Stimulated activated CD8-positive, alpha-beta memory T cell treated with anti-CD3 and anti-CD28 coated beads, Interleukin-15, amount 100 ng/mL, for 1 hour (primary cell): ENCODE measurements around the gene ZNF800.
A peak's percentile ranks its signal among the peaks of the same experiment; 100 is the strongest.
"Not testable (repeated sequence)": the region's sequence is repeated elsewhere in the genome, so short reads cannot be mapped to it uniquely, and the experiment has no call there.

Source experiments
- DNase-seq: peaks from one replicate; pipeline ENCODE4 v3.0.0-alpha.2; 2020; ENCODE audit warnings: low read depth

Gene ZNF800, protein sequence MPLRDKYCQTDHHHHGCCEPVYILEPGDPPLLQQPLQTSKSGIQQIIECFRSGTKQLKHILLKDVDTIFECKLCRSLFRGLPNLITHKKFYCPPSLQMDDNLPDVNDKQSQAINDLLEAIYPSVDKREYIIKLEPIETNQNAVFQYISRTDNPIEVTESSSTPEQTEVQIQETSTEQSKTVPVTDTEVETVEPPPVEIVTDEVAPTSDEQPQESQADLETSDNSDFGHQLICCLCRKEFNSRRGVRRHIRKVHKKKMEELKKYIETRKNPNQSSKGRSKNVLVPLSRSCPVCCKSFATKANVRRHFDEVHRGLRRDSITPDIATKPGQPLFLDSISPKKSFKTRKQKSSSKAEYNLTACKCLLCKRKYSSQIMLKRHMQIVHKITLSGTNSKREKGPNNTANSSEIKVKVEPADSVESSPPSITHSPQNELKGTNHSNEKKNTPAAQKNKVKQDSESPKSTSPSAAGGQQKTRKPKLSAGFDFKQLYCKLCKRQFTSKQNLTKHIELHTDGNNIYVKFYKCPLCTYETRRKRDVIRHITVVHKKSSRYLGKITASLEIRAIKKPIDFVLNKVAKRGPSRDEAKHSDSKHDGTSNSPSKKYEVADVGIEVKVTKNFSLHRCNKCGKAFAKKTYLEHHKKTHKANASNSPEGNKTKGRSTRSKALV

DNA sequence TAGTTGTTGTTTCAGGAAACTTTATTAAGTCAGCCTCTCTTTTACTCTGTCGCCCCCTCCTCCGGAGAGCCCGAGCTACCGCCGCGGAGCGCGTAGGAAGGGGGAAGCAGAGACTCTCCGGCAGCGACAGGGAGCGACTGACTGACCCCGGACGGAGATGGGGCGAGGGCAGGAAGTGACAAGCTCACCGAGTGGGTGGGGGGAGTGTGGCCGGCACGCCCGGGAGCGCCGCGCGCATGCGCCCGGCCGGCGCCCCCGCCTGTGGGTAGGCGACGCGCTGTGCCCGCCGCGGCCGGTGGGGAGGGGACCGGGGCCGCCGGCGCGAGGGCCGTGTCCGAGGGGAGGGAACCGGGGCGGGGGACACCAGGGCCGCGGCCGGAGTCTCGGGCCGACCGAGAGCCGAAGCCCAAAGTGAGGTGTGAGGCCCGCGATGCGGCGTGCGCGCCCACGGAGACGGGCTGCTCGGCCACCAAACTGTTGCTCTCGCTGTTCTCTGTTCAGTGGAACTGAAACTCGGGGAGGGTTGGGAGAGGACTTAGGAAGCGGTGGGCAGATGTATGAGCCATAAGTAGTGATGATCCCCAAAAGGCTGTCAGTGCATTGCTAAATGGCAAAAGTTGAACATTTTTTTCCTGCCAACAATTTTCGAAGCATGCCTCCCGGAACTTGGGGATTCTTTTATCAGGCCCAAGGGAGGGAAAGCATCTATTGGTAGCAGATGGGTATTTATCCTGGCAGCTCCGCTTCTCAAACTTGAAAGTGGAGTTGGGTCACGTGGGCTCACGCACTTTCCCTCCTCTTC lies at the start of gene ZNF800:
ZNF800 (minus strand) TSS at position 143 of the 802 bp plus-strand sequence. CDS start 1,151 bp downstream, outside the sequence.
- DNase-seq, result peak; percentile 66

DNA sequence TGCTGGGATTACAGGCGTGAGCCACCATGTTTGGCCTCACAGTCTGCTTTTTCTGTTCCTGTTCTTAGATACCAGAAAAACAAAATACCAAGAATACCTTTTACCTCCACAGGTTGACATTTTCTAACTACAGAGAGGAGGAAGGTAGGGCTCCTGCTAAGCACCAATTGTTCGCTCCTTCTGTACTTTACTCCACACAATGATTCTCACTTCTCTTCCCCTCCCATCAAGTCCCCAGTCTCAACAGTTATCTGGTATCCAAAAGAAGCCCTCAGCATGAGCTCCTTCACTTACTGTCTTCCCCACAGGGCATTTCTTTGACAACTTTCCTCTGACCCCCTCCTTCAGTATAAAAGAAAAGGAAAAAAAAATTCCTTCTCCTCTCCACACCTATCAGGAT lies 47.7 kb upstream of the ZNF800 start:
- DNase-seq, result no peak

DNA sequence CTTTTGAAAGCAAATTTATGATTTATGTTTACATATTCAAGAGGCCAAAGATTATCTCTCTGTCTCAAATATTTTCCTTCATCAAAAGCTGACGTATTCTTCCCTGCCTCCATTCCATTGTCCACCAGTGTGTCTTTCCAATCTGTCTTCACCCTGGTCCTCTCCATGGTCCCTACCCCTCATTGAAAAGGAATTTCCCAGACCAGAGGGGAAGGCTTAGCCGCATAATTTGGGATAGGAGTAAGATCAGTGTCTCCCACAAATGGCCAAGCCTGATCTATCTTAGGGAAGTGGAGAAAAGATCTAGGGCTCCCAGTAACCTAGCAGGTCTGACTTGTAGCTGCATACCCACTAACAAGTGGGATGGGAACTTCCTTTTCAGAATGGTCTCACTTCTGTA lies 46.3 kb upstream of the ZNF800 start:
- no peak for DNase-seq

DNA sequence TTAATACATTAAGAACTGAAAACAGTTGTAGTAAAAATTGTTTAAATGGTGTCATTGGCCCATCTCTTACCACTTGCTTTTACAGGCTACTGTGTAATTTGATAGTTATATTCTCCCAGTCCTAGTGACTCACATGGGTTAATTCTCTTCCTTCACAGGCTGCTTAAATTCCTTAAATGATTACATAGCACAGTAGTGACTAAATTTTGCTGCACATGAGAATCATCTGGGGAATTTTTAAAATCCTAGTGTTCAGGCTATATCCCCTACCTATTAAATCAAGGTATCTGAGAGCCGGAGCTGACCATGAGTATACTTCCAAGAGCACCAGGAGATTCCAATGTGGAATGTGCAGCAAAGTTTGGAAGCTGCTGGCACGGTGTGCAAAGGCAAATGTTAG lies 45.3 kb upstream of the ZNF800 start:
- DNase-seq, result no peak

DNA sequence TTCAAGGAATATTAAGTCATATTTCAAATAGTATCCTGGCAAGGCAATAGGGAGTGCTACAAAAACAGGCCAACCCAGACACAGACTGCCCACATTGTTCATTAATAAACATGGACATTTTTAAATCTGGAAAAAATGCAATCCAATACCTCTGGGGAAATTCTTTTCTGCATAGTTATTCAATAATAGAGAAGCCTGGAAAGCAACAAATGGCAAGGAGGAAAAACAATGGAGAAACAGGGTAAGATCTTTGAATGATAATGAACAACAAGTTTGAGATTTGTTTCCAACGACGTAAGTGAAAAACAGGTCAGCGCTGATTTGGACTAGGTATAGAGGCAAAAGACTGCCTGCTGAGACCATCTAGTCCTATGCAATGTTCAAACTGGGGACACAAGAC lies 44.7 kb upstream of the ZNF800 start:
- no peak for DNase-seq

DNA sequence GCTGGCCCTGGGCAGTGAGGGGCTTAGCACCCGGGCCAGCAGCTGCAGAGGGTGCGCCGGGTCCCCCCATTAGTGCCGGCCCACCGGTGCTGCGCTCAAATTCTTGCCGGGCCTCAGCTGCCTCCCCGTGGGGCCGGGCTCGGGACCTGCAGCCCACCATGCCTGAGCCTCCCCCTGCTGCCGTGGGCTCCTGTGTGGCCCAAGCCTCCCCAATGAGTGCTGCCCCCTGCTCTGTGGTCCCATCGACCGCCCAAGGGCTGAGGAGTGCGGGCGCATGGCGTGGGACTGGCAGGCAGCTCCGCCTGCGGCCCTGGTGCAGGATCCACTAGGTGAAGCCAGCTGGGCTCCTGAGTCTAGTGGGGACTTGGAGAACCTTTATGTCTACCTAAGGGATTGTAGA lies 36.8 kb upstream of the ZNF800 start:
- not testable (repeated sequence) for DNase-seq

DNA sequence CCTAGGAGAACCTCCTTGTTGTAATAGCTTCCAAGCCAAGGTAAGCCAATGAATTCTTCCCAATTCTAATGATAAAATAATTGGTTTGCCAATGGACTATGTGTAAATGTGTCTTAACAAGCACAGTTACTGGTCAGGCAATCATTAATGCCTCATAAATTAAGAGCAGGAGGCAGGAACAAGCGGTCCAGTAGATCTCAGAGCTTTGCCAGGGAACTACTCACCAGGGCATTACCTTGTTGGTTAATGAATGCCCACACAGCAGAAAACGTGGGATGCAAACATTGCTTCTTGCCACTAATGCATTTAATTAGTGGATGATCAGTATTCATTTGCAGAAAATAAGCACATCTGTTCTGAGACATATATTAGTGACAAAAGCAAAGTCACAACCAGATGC lies 26.7 kb upstream of the ZNF800 start:
- no peak for DNase-seq

DNA sequence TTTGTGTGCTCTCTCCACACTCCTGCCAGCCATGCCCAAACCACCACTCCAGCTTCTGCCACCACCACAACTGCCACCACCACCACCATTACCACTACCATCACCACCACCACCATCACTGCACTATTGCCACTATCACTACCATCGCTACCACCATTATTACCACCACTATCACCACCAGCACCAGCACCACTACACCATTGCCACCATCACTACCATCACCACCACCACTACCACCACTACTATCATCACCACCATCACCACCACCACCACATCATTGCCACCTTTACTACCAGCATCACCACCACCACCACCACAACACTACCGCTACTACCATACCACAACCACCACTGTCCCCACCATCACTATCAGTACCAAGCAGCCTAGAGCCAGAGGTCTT lies 26.0 kb upstream of the ZNF800 start:
- no peak for DNase-seq

DNA sequence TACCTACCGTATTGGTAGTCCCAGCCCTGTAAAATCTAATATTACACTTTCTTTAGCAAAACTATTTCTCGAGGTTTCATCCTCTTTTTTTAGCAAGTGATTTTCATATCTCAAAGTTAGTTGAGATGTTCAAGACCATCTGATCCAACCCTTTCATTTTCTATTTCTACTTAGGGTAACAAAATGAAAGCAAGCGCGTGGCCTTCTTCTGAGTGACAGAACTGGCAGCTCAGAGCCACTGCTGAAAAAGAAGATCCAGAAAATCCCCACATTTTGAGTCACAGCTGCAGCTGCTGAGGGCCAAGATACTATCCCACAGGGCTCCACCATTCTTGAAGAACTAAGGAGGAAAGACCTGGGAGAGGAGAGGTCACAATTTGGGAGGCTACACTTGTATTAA lies 24.8 kb upstream of the ZNF800 start:
- DNase-seq, result no peak

DNA sequence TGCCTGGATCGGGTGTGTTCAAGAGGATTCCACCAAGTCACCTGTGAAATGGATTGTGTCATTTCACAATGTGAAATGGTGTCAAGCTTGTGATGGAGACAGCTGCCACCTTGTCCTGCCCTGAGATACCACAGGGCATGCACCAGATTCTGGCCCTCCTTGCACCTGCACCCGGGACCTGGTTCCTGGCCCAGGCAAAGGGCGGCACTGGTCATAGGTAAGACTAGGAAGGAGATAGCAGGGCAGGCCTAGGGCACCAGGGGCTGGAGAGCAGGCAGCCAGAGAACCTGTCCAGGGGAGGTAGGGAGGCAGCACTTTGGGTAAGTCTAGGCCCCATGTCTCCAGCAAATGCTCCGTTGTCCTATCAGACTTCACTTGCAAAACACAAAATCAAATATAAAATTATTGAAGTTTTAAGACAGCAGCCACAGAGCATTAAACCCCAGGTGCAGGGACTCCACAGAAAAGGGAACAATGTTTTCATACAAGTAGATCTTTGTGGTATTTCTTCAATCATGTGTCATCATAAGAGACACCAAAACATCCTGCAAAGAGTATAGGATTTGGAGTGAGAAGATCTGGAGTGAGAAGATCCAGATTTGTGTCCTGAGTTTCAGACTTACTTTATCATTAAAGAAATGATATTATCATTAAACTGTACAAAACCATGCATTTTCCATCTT lies 22.7 kb upstream of the ZNF800 start:
- no peak for DNase-seq

DNA sequence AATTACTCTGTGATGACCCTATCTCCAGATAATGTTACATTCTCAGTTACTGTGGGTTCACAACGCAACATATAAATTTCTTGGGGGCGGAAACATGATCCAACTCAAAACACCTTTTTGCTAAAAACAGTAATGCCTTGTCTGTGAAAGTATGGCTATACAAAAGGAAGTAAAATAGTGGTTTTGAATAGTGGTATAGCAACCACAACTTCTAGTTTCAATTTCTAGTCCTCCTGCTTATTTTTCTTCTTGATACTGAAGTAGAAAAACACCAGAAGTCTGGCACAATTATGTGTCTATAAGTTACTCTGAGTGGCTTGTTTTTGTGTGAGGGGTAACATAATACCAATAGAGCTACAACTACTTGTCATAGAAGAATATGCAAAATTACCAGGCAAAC lies 21.5 kb upstream of the ZNF800 start:
- DNase-seq, result no peak

DNA sequence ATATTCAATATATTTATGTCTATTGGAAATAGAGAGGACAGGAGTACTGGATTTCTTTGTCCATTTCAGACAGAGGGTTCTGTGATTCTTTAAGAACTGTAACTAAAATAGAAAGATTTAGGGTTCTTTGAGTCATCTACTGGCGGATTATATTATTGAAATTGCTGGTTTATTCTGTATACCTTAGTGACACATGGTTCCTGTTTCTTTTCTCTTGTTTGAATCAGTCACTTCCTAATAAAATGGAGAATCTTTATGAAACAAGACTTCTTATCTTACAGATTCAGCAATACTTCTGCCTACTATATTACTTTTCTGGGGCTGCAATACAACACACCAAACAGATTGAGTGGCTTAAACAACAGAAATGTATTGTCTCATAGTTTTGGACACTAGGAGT lies 20.8 kb upstream of the ZNF800 start:
- no peak for DNase-seq

DNA sequence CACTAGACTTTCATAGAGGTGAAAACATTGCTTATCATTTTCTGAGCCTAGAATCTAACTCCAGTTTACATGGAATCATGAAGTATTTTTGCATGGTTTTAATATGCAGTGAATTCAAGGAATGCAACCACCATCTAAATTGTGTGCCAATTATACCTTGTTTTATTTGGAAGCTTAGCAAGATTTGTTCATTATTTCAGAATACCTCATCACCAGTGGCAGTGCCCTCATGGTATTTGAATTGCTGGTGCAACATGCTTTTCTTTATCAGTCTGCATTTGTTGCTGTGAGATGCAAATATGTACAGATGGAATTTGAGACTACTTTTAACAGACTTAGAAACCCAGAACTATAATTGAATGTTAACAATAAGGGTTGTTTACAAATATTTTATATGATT lies 18.7 kb upstream of the ZNF800 start:
- DNase-seq, result no peak

DNA sequence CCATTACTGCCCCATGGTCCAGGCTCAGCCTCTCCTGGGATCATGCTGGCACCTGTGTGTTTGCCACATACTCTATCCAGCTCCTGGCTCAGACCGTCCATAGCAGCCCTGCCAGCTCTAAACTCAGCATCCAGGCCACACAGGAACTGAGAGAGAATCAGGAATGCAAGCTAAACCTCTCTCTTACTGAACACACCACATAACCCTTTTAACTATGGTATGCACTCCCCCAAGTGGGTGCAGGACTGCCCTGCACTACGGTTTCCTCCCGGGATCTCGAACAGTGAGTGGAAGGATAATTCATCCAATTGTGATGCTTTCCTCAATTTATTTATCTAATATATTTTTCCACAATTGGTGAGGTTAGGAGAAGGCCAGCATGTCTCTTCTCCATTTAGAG lies 17.1 kb upstream of the ZNF800 start:
- no peak for DNase-seq

DNA sequence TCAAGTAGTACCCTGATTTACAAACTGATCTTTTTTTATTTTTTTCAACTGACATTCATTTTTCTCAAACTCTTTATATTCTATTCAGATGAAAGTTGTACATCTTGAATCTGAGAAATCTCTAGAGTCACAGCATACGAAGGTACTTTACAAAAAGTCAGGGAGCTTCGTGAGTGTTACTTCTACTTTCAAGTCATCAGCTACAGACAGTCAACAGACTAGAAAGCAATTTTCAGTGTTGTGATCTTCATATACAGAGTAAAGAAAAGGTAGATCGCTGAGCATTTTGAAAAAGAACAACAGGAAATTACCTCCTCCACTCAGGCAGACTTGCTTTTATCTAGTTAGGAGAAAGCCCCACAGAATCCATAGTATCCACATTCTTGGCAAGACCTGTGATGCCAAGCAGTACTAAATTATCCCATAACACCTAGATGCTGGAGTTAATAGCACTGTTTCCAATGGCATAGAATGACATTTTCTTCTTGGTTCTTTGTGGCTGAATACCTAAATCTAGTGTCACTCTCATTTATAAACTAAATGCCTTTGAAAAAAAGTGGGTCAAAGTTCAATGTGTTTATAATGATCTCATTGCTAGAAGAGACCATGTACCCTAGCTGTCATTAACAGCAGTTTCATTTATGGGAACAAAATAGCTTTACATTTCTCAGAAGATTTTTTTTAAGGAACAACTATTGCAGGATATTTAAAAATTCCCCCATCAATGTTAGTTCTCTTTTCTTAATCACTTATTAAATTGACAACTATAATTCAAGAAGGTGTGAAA lies 12.0 kb upstream of the ZNF800 start:
- no peak for DNase-seq

DNA sequence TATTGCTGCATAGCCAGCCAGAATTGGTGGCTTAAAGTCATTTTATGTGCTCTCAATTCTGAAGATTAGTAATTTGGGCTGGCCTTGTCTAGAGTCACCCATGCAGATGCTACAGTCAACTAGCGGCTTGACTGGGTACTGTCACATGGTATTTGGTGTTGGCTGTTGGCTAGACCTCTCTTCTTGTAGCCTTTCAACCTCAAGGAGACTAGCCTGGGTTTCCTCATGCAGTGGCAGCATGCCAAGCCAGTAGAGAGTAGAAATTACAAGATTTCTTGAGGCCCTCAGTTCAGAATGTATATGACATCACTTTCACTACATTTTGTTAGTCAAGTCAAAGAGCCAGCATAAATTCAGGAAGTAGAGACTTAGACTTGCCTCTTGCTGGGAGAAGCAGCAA lies 3.7 kb upstream of the ZNF800 start:
- DNase-seq, result no peak

DNA sequence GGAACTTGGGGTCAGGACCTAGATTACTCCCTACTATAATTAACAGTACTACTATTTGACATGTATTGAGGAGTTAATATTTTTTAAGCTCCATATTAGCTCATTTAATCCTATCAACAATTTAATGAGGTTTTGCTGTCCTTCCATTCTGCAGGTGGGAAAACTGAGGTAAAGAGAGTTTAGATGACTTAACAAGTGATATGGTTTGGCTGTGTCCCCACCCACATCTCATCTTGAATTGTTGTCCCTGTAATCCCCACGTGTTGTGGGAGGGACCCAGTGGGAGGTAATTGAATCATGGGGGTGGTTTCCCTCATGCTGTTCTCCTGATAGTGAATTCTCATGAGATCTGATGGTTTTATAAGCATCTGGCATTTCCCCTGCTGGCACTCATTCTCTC lies 2.6 kb upstream of the ZNF800 start:
- DNase-seq, result not testable (repeated sequence)

DNA sequence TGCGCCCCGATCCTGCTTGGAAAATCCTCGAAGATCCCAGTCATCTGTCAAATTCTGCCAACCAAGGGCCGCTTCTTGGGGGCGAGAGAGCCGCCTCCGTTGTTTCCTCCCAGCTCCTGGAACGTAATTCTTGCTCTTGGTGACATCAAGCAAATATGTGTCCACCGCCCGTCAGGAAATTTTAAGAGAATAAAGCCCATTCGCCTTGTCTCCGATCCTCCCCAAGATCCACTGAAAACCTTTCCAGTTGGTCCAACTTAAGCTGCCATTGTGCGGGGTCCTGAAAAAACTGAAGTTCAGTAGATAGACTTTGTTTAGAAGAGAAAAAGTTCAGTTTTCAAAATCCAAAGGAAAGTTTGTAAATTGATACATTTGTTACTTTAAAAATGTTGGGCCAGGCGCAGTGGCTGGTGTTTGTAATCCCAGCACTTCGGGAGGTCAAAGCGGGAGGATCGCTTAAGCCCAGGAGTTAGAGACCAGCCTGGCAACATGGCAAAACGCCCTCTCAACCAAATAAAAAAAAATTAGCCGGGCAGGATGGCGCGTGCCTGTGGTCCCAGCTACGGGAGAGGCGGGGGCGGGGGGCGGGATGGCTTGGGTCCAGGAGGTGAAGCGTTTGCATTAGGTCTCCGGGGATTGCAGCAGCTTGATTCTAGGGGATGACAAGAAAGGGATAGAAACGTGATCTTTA lies 1.0 kb upstream of the ZNF800 start:
- no peak for DNase-seq

DNA sequence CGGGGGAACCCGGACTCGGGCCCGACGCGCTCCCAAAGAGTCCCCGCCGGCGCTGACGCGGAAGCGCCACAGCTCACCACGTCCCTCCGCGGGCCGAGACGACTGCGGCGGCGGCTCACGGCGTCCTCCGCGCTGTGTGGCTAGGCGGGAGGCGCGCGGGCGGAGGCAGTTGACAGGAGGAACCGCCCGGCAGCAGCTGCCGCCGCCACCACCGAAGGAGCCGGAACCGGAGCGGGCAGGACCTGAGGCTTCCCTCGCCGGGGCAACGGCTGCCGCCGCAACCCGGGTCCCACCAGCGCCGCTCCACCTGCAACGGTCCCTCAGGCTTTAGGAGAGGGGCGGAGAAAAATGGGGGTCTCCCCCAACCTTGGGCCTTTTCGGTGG lies 334 bp downstream of the ZNF800 start:
- DNase-seq, result peak; percentile 26

DNA sequence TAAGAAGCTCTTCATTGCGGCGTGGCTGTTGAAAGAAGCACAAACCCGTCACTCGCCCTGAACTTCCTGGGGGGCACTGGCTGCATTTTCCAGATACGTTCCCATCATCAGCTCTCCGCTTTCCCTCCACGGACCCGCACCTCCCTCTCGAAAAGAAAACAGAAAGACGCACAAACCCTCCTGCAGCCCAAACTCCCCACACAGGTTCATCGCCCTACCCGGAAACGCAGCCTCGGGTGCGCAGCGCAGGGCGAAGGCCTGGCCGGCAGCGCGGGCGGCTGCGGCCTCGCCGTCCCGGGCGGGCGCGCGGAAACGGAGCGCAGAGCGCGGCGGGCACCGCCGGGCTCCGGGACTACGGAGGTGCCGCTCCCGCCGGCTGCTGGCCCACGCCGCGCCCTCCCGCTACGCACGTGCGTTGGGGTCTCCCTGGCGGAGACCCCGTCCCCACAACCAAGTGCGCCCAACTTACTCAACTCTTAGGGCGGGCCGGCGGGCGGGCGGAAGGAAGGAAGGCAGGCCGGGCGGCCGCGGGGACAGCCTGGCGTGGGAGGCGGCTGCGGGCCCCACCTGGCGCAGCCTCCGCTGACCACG lies 822 bp downstream of the ZNF800 start:
- DNase-seq, result peak; percentile 8
